GM12892 (cell line): ENCODE results near the gene DGCR2.

Experiments used
- DNase-seq: peaks from one replicate; pipeline ENCODE4 v3.0.0; 2011; ENCODE audit not compliant: insufficient read length
- FAIRE-seq: peaks from 2 replicates; lab custom pipeline; 2011; peaks lifted over from hg19 to GRCh38; lab: Jason Lieb, UNC
- POLR2A ChIP-seq: IDR thresholded peaks from 2 replicates; pipeline ENCODE4 v1.6.1; 2011; ENCODE audit warnings: low read depth, low read length, control low read depth
- POLR2AphosphoS5 ChIP-seq: IDR thresholded peaks from 2 replicates; pipeline ENCODE4 v1.6.1; 2011; ENCODE audit warnings: low read depth, low read length, control low read depth
- TAF1 ChIP-seq: IDR thresholded peaks from 2 replicates; pipeline ENCODE4 v1.6.1; 2011; ENCODE audit warnings: low read depth, mild to moderate bottlenecking, control low read depth, low read length, borderline replicate concordance

DGCR2 gene

DNA sequence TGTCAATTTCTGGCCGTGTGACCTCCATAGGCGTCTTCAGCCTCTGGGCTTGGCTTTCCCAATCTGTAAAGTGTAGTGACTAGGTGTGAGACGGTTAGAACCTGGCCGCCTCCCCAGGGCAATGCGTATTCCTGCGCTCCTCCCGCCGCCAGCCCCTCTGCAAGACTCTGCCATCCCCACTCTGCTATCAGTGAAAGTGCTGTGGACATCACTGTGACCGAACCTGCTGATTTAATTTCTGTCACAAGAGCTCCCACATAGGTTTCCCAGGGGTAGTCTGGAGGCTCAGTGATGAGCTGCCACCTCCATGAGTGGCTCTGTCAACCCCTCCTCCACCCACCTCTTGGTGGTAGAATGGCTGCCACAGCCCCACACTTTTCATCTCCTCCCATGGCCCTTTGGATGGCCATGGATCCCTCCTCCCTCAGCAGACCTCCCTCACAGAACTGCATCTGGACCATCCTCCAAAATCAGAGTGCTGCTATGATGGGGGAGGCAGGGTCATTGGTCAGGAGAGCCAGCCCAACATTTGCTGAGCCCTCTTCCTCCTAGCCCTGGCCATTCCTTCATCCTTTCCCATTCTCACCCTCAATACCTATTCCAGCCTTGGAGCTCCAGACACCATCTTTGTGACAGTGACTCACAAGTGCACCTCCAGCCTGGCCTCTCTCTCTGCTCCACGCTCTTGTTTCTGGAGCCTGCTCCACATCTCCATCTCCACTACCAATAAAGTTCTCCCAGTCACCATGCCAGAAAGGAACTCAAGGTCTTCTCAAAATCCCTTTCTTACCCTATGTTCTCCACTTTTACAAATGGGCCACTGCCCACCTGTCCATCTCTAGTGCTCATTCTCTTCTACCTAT, 29.3 kb upstream of the DGCR2 start:
- no peak for FAIRE-seq
- no peak for TF ChIP-seq POLR2AphosphoS5
- DNase-seq = no peak

DNA sequence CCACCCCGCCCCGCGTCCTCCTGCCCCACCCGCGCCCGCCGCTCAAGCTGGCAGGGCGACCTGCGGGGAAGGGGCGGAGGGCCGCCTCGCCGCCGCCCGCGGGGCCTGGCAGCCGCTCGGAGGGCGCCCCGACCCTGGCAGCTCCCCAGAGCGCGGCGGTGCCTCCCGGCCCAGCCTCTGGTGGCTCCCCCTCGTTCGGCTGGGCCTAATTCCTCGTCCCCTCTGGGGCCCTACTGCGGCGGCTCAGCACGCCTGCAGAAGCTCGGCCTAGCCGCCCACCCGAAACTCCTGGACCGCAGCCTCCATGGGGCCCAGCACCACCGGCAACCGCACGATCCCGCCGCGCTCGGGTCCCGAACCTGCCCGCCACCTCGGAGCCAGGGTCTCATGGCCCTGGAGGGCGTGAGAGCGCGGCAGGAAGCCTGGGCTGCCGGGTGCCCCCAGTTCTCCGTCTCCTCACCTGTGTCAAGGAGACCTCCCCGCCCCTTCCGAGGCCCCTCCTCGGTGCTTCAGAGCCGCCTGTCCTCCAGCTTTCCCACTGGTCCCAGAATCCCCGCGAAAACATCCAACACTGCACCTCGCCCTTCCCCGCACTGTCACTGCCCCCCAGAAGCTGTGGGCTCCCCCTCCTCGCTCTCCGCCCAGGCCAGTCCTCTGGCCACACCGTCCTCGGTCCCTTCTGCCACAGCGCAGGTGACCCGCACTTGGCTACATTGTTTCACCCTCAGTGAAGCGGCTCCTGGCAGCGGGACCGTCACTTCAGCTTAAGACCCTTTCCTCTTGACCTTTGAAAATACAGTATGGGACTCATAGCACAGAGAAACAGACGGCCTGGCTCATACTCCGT, 28.5 kb upstream of the DGCR2 start:
- FAIRE-seq (no peak), DNase-seq (no peak)

GRCh38 chr22:19149991-19150390, 27.8 kb upstream of the DGCR2 start, which contains the start of gene GSC2:
GSC2 (minus strand) TSS chr22:19150292; CDS start chr22:19150283, 9 bp downstream.
- FAIRE-seq (no peak), DNase-seq (no peak)
- TF ChIP-seq POLR2A = no peak
- no peak for TF ChIP-seq POLR2AphosphoS5
- TF ChIP-seq TAF1 = no peak

More for the DNA sequence above, 28.5 kb upstream of the DGCR2 start:
- TF ChIP-seq POLR2A (no peak), POLR2AphosphoS5 (no peak), TAF1 (no peak)

- FAIRE-seq = no peak
- no peak for DNase-seq
- TF ChIP-seq POLR2A = no peak
- no peak for TF ChIP-seq POLR2AphosphoS5
- no peak for TF ChIP-seq TAF1
These were observed 27.1 kb upstream of the DGCR2 start for GRCh38 chr22:19149047-19149883.

DNA sequence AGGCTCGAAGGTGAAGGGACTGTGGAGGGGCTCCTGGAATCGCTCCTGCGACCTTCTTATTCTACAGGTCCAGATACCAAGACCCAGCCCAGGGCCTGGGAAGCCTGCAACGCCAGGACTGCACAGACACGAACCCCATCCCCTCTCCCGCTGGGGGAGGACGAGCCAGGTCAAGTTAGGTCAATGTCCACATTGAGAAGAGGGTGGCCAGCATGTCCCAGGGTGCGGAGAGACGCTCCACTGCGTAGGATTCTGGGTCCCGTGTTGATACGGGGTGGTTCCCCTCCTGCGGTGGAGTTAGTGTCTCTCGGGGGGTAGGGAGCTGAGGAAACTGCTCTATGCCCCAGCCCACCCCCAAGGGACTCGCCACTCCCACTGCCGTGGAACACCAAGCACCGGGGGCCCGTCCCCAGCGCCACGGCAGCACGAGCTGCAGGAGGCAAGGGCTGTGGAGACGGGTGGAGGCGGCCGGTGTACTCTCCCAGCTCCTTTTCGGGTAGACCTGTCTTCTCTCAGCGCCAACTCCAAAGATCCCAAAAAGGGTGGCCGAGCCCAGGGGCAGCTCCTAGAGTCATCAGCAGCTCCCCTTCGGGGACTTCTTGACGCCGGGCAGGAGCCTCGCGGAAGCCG, 26.3 kb upstream of the DGCR2 start:
- DNase-seq (no peak), FAIRE-seq (no peak)
- TF ChIP-seq POLR2AphosphoS5 (no peak), POLR2A (no peak)

GRCh38 chr22:19147195-19147780, 25.1 kb upstream of the DGCR2 start:
- DNase-seq (no peak), FAIRE-seq (no peak)
- TF ChIP-seq POLR2A = no peak
- no peak for TF ChIP-seq TAF1
- no peak for TF ChIP-seq POLR2AphosphoS5

GRCh38 chr22:19146215-19146968, 24.2 kb upstream of the DGCR2 start:
- no peak for TF ChIP-seq POLR2AphosphoS5
- TF ChIP-seq POLR2A = no peak
- TF ChIP-seq TAF1 = no peak
- FAIRE-seq (no peak), DNase-seq (no peak)

DNA sequence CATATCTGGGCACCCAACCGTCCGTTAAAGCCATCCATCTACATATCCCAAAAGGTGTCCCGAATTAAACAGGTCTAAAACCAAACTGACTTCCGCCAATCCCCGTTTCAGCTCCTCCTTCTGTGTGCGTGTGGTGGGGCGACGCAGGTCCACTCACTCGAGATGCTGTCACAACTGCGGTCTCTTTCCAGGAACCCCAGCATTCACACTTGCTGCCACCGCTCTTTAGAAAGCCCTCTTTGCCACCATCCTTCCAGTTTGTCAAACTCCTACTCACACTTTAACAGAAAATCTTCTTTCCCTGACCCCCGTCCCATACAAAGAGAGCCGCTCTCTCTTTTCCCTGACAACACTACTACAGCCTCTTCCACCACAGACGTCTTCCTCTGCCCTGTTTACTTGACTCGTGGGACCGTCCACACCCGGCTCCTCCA, 21.8 kb upstream of the DGCR2 start:
- FAIRE-seq (no peak), DNase-seq (no peak)
- TF ChIP-seq TAF1 = no peak
- TF ChIP-seq POLR2A = no peak
- TF ChIP-seq POLR2AphosphoS5 = no peak

GRCh38 chr22:19143212-19143611, 21.0 kb upstream of the DGCR2 start:
- no peak for DNase-seq
- TF ChIP-seq POLR2A (no peak), POLR2AphosphoS5 (no peak), TAF1 (no peak)
- FAIRE-seq = no peak

- FAIRE-seq = no peak
These were observed 20.2 kb upstream of the DGCR2 start for GRCh38 chr22:19142394-19142793.

GRCh38 chr22:19139974-19140373, 17.8 kb upstream of the DGCR2 start:
- FAIRE-seq = no peak
- TF ChIP-seq TAF1 (no peak), POLR2A (no peak)
- no peak for DNase-seq

More at GRCh38 chr22:19142394-19142793, 20.2 kb upstream of the DGCR2 start:
- TF ChIP-seq TAF1 = no peak
- no peak for TF ChIP-seq POLR2AphosphoS5
- TF ChIP-seq POLR2A = no peak
- DNase-seq = no peak
